CD4-positive, alpha-beta T cell treated with Interleukin-6 for 4 hours (primary cell): Measurements from ENCODE around the gene VPS26A.
A peak's percentile ranks its signal among the peaks of the same experiment; 100 is the strongest.

Experiments used
- DNase-seq: peaks from one replicate; pipeline ENCODE4 v3.0.0-alpha.2; 2020; ENCODE audit warnings: mixed read lengths

The VPS26A gene

DNA sequence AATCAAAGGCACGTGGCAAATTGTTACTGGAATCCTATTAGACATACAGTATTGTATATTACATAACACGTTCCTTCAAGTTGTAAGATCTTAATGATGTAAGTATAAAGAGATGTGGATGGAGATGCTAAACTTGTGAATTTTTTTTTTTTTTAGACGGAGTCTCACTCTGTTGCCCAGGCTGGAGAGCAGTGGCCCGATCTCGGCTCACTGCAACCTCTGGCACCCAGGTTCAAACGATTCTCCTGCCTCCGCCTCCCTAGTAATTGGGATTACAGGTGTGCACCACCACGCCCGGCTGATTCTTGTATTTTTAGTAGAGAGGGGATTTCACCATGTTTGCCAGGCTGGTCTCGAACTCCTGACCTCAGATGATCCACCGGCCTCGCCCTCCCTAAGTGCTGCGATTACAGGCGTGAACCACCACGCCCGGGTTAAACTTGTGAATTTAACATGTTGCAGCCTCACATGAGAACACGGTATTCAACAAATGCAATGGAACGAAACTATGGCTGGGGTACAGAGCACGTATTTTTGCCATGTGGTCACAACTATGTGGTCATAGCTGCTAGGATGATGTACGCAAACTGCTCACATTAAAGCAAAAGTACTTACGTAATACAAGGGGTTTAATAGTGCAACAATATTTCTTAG, 55.2 kb downstream of the VPS26A start:
- peak; percentile 7 for DNase-seq

DNA sequence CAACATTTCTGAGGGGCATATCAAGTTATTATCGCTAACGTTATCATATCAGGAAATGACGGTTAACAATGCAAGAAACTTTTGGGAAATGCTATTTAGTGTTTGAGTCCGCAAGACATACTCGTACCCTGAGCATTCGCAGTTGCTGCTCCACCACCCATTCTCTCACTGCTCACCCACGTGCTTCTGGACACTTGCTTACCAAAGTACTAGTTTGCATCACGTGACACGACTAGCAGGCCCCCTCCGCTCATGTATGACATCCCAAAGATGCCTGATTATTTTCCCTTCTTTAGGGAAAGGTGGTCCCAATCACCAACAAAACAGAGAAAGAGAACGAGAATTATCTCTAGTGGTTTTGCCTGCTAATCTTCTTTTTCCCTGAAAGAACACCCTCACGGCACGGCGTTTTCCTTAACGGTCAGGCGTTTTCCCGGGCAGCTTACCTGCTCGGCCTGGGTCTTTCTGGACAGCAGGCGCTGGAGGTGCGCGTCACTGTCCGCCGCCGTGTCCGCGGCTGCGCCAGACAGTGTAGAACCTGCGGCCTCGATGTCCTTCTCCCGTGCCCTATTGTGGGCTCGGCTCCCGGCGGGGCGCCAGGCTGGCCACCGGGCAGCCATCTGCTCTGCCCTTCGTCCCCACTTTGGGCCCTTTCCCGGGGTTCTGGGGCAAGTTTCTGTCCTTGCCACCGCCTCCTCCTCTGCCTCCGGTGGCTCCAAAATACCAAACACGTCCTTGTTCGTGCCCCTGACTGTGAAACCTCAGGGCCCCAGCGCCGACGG, 56.0 kb downstream of the VPS26A start, which contains the start of gene SUPV3L1:
Gene SUPV3L1 (plus strand): TSS at position 492 of the 782 bp plus-strand sequence. CDS start 58 bp downstream, at position 550.
- DNase-seq = peak; percentile 87

DNA sequence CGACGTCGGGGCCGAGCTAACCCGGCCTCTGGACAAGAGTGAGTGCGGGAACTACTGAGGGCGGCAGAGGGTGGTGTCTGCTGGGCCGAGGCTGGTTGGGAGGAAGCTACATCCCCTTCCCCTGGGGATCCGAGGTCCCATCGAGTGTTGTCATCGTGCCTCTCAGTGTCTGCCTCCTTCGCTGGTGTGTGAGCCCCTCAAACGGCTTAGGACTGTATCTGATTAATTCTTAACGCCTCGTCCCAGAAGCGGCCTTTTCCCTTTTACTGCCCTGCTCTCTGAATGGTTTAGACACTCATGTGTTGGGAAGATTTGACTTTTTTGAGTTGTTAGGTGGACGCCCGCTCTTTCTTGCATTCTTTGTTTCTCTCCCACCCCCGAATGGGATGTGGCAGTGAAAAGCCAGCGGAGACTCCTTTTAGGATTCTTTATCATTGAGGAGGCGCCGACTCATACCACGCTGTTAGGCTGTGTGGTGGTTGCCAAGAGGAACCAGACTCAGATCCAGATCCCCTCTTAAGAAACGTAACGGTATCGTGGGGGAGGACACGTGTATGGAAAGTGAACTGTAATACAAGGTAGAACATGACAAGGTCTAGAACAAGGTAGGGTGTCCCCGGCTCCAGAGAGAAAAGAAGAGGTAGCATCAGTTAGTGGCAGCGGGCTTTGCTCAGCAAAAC, 56.7 kb downstream of the VPS26A start:
- DNase-seq = no peak

DNA sequence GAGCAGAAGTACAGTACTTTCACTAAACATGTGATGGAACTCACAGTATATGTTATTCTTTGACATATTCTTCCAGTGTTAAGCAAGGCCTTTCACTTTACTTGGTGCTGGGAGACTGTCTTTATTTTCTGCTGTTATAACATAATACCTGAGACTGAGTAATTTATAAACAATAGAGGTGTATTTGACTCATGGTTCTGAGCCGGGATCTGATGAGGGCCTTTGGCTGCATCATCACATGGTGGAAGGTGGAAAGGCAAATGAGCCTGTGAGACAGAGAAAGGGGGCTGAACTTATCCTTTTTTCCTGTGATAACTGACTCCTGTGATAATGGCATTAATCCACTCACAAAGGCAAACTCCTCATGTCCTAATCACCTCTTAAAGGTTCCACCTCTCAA, 57.5 kb downstream of the VPS26A start:
- DNase-seq = no peak

DNA sequence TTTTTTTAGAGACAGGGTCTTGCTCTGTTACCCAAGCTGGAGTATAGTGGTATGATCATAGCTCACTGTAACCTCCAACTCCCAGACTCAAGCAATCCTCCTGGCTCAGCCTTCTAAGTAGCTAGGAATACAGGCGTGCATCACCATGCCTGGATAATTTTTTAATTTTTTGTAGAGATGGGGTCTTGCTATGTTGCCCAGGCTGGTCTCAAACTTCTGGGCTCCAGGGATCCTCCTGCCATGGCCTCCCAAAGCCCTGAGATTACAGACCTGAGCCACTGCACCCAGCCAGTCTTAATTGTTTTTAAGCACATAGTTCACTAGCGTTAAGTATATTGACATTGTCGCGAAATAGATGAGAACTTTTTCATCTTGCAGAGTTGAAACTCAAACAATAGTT, 58.0 kb downstream of the VPS26A start:
- no peak for DNase-seq

DNA sequence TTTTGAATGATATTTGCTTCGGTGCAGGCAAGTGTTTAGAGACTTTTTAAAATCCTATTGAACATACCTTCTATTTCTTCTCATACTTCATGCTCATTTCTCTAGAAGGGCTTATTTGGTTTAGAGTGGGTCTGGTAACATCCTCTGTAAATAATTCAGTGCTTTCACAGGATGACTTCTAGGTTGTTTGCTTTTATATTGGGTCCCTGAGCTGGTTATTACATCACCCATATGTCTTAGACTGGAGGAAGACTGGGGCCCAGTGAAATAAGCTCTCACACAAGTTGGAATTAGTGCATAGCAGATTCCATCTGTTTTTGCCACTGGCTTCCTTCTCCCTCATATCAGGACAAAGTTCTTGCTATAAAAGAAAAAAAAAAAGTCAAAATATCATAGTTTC, 62.5 kb downstream of the VPS26A start:
- DNase-seq = no peak

DNA sequence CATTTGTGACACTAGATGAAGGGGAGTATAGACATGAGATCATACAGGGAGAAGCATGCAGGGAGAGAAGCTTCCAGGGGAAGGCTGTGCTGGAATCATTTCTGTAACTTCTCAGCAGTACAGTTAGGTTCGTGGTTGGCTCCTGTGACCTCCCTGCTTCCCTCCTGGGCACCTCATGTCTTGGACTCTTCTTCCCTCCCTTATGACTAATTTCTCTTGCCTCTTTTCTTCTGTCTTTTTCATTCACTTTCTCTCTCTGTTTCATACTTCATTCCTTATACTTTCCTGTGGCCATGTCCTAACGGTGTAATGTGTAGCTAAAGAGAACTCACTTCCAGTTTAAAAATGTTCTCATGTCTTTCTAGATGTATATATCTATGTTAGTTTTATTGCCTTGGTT, 77.1 kb downstream of the VPS26A start:
- DNase-seq = no peak

DNA sequence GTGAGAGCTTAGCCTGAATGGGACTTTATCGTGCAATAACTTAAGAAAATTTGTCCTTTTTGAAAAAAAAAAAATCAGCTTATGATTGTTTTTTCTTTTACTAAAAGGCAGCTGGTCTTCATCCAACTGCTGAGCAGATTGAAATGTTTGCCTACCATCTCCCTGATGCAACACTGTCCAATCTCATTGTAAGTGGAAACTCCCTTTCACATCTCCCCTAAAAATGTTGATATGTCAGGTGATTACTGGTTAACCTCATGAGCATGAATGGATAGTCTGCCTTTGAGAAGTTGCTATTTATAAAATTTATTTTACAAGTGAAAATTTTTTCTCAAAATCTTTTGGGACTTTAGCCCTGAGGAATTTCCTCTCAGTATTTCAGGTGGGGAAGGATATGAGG, 78.4 kb downstream of the VPS26A start:
- DNase-seq = no peak

DNA sequence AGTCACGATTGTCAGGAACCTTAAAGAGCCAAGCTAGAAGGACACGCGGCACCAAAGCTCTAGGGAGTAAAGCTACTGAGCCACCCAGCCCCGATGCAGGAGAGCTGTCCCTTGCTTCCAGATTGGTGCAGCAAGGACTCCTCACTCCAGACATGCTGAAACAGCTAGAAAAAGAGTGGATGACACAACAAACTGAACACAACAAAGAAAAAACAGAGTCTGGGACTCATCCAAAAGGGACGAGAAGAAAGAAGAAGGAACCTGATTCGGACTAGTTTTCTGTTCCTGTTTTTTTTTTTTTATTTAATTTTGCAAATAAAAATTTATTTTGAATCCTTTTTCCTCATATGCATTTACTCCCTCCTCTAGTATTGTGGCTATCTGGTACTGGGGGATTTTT, 84.8 kb downstream of the VPS26A start:
- no peak for DNase-seq

DNA sequence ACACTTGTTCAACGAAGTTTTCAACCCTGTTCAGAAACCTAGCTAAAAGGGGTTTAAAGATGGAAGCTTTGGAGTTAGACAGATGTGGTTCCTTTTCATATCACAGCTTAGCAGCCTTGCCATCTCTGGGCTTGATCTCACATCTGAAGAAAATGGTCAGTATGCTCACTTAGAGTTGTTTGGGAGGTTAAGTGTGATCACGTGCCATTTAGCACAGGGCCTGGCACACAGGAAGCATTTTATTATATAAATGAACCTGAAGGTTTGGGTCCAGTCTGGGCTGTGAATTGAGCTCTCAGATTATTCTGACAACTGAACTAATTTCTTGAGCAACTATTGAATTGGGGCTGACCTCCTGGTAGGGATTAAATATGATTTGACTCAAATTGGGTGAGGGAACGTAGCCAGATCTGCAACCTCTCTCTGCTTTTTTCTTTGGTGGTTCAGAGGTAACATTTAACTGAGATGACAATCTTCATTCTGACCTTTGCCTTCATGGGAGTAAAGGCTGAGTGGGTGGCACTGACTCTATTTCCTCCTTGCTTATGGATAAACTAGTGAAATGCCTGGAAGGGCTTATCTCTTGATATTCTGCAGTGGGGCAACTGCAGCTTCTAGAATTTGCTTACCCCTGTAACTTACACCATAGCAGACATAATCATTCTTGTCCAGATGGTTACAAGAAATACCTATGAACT, 86.0 kb downstream of the VPS26A start:
- no peak for DNase-seq

DNA sequence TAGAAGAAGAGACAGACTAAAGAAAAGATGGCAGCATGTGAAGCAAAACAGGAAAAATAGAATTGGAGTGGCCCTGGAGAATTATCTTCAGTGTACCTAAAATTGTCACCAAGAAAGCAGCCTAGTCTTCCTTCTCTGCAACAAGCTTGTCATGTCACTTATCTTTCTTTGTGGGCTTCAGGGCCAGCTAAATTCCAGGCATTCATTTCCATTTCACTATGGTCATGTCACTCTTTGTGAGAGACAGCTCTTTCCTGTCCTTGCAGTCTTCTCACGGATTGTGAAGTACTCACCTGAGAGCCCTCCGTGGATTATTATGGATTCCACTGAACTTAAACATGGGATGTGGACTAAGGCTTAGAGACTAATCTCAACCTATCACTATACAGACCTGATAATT, 87.1 kb downstream of the VPS26A start:
- DNase-seq = no peak

DNA sequence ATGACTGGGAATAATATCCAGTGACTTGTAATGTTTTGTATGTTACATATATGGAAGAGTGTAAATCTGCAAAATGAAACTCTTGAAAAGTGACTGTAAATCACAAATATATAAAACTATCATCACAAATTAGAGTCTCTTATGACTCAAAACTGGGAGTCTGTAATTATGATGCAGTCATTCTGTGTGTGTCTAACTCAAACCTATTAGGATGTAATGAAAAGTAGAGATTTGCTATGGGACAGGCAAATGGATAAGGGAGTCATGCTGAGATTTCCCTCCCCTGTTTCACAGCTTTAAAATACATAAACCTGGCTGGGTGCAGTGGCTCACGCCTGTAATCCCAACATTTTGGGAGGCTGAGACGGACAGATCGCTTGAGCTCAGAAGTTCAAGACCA, 87.5 kb downstream of the VPS26A start:
- no peak for DNase-seq

DNA sequence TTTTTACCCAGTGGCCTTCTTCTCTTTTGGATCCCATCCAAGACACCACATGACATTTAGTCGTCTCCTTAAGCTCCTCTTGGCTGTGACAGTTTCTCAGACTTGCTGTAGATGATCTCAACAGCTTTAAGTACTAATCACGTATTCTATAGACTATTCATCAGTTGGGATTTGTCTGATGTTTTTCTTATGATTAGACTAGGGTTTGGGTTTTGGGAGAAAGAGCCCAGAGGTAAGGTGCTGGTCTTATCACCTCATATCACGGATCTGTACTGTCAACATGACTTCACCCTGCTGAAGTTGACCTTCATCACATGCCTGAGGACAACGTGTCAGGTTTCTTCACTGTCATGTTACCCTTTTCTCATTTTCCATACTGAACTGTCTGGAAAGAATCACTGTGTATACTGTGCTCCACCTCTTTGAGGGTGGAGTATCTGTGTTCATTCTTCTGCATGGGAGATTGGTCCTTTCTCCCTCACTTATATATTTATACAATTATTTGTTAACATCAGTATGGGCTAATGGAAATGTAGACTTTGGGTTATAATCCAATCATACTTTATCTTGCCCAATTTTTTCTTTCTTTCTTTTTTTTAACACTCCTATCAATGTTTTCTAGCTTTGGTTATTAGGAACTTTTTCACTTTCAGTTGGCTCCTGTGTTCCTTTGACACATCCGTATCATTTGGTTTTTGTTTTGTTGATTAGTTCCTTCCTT, 89.8 kb downstream of the VPS26A start:
- DNase-seq = no peak

DNA sequence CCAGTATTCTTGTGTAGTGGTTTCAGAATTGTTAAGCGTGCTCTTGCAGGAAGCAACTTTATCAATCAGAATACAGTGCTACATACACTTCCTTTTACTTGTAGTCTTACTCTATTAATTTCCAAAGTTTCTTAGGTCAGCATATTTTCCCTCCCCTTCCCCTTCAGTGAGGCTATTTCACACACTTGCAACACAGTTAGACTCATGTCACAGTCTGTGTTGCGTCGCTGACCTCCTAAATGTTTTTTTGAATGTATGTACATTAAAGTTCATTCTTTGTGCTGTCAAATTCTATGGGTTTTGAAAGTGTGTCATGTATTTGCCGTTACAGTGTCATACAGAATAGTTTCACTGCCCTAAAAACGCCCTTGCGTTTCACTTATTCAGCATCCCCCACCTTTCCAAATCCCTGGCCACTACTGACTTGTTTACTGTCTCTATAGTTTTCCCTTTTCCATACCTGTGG, 90.7 kb downstream of the VPS26A start:
- no peak for DNase-seq

DNA sequence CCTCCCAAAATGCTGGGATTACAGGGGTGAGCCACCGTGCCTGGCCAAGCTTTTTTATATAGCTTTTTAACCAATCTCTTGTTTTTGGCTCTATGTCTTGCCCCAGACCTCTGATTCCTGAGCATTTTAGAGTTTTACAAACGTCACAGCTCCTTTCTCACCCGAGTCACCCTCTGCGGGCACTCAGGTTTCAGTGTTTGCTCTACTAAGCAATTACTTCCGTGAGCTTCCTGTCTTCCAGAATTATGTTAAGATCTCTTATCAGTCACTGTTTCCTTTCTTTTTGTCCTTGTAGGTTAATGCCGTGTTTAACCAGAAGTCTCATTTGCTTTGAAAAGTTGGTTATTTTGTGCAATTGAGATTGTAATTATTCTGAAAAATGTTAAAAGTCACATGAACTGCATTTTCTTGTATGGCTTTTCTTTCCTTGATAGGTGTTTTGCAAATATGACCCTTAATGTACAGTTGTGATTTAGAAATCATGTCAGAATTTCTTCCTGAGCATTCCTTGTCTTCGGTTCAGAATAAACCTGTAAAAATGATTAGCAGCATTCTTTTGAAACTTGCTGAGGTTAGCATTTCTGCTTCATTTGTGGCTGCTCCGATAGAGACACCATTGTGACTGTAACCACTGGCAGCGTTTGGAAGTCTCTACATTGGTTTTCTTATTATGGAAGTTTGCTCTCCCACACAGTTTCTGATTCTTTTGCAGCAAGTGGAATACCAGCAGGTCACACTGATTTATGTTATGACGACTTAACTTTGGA, 91.6 kb downstream of the VPS26A start:
- DNase-seq = peak; percentile 21

DNA sequence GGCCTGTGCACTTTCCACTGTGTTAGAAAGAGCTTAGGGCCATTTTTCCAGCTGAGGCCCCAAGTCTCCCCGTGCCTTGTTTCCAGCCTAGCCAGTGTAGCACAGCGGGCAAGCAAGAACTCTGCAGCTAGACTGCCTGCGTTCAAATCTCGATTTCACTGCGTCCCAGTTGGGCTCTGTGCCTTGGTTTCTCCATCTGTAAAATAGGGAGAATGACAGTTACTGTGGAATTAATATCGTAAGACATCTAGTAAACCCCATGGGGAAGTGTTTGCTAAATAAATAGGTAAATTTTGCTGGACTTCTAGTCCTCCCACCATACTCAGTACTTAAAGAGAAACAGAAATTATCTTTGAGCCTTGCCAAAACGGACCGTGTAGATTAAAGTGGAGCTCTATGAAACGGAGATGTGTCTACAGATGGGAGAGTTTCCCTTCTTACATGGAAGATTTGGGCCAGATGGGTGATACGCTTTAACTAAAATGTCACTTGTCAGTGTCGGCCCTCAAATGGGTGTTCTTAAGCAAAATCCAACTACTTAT, 92.7 kb downstream of the VPS26A start:
- DNase-seq = no peak

DNA sequence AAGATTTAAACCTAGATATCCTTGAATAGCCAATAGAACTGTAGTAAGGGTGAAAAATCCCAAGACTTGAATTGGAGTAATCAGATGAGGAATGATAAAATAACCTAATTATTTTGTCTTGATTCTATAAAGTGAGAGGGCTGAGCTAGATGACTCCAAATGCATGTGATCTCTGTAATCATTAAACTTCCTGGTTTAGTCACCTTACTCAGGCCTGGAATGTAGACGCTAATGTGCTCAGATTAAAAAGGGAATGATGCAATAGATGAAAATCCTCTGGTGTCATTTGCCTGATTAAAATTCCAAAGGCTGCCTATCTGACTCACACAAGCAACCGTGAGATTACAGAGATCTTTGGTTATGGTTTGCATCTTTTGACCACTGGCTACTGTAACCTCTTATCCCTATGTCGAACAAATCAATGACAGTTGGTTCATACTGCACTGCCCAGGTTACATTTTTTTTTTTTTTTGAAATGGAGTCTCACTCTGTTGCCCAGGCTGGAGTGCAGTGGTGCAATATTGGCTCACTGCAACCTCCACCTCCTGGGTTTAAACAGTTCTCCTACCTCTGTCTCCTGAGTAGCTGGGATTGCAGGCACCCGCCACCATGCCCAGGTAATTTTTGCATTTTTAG, 93.3 kb downstream of the VPS26A start:
- no peak for DNase-seq

DNA sequence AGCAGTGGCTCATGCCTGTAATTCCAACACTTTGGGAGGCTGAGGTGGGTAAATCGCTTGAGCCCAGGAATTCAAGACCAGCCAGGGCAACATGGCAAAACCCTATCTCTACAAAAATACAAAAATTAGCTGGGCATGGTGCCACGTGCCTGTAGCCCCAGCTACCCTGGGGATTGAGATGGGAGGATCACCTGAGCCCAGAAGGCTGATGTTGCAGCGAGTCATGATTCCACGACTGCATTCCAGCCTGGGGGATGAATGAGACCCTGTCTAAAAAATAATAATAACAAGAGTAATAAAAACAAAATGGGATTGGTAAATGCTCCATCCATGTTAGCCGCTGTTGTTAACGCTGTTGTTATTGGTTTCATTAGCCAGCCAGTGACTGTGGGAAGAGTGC, 94.9 kb downstream of the VPS26A start:
- no peak for DNase-seq

DNA sequence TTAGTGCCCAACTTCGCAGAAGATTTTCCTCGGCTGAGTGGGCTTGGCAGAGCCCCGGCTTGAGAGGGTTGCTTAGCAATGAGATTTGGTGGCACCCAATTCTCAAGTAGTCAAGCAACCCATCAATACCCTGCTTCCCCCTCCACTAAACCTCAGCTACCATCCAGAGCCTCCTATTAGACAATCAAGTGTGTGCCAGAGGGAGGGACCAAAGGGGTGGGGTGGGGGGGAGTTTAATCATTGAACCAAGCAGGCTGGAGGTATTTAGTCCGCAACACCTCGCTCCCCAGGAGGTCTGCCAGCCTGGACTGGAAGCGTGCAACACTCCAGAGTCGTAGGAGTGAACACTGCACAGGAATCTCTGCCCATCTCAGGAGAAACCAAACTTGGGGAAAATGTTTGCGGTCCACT, 96.1 kb downstream of the VPS26A start, which contains the start of gene HKDC1:
Gene HKDC1 (plus strand): TSS at position 292 of the 411 bp plus-strand sequence. CDS start 104 bp downstream, at position 396.
- DNase-seq = no peak

DNA sequence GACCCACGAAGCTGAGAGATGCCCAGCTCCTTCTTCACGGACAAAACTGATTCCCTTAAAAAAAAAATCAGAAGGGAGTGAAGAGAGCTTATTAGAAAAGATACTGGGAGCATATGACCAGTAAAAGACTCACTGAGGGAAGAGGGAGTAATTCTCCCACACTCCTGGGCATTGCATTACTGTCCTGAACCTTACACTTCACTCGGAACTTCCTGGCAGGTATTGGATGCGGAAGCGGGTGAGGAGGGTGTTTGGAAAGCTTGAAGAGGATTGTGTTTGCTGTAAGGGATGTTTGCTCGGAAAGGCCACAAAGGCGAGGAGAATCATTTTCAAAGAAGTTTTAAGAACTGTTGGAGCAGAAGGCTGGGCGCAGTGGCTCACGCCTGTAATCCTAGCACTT, 96.5 kb downstream of the VPS26A start:
- no peak for DNase-seq
